Fibroblast of skin of left biceps (primary cell): ENCODE data around the gene CHST7.

Source experiments
- DNase-seq, 2 experiments: peaks; one replicate each; pipeline ENCODE4 v3.0.0-alpha.2; 2013; ENCODE audit warnings: low read depth in 2 of 2

CHST7 gene

DNA sequence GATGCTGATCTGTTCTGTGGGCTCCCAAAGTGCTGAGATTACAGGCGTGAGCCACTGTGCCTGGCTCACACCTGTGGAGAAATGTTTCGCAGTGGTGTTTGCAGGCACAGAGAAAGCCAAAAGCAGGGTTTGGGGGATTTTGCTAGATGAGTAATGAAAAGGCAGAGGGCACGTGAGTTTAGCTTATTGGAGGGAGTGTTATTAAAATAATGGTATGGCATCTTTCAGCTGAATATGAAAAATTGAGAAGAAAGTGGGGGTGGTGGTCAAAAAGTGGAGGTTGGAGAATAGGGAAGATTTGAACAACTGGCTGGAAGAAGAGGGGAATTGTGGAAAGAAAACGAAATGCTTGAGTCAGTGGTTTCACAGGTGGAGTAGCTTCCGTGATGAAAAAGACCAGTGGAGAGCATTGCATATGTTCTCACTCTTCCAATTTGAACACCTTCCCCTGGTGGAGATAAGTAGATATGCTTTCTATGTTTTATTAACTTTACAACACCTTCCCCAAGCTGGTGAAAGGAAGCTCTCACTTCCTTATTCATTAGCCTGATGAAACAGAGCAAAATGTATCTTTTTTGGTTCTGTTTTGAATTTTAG, 1.1 kb upstream of the CHST7 start:
- DNase-seq = no peak

DNA sequence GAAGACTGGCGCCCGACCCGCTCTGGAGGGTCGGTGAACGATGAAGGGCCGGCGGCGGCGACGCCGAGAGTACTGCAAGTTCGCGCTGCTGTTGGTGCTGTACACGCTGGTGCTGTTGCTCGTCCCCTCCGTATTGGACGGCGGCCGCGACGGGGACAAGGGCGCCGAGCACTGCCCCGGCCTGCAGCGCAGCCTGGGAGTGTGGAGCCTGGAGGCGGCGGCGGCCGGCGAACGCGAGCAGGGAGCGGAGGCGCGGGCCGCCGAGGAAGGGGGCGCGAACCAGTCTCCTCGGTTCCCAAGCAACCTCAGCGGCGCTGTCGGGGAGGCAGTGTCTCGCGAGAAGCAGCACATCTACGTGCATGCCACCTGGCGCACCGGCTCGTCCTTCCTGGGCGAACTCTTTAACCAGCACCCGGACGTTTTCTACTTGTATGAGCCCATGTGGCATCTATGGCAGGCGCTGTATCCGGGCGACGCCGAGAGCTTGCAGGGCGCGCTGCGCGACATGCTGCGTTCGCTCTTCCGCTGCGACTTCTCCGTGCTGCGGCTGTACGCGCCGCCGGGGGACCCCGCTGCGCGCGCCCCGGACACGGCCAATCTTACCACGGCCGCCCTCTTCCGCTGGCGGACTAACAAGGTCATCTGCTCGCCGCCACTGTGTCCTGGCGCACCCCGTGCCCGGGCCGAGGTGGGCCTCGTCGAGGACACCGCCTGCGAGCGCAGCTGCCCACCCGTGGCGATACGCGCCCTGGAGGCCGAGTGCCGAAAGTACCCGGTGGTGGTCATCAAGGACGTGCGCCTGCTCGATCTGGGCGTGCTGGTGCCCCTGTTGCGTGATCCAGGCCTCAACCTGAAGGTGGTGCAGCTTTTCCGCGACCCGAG, 568 bp downstream of the CHST7 start:
- DNase-seq = no peak

DNA sequence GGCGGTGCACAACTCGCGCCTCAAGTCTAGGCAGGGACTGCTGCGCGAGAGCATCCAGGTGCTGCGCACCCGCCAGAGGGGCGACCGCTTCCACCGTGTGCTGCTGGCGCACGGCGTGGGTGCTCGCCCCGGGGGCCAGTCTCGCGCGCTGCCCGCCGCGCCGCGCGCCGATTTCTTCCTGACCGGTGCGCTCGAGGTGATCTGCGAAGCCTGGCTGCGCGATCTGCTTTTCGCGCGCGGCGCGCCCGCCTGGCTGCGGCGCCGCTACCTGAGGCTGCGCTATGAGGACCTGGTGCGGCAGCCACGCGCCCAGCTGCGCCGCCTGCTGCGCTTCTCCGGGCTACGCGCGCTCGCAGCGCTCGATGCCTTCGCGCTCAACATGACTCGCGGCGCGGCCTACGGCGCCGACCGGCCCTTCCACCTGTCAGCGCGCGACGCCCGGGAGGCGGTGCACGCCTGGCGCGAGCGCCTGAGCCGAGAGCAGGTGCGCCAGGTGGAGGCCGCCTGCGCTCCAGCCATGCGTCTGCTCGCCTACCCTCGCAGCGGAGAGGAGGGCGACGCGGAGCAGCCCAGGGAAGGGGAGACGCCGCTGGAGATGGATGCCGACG, 1.3 kb downstream of the CHST7 start:
- no peak for DNase-seq

DNA sequence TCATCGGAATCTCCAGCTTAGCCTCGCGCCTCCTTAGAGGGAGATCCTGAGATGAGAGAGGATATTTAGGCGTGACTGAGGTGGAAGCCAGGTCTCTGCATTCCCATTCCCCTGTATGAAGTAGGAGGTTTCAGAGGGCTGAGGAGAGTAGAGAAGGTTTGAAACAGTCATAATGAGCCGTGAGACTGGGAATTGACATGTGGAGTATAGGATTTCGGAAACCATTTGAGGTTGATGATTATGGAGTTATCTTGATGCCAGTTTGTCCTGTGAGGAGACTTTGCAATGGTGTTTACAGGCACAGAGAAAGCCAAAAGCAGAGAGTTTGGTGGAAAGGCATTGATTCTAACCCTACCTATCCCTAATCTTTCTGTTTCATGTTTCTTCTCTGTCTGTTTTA, 2.0 kb downstream of the CHST7 start:
- no peak for DNase-seq

DNA sequence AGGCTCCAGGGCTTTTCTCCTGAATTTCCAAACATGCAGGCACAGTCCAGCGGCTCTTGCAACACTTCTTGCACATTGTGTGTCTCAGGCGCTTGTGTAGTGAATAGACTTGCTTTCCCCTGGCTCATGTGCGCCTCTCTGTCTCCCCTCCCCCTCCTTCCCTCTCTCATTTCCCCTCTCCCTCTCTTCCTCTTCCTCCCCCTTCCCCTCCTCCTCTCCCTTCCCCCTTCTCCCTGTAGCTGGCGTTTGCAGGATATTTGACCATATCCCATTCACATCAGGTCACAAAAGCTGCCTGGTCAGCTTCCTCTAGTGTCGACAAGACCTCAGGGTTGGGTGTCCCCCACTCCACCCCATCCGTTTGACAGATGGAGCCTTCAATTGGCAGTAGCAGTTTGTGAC, 2.4 kb downstream of the CHST7 start:
- DNase-seq = no peak

DNA sequence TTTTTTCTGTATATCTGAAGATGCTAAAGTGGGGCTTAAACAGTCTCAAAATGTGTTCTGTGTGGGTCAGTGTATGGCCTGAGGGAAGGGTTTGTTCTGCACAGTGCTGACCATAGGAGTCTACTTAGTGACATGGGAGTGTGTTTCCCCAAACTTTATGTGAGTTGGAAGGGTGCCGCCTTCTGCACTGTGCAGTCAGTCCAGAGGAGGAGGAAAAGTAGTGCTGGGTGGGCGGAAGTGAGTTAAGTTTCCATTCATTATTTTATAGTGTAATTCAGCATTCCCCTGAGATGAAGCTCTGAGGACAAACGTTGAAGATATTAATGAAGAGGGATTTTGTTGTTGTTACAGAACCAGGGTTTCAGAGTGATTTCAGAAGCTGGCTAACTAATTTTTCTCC, 2.9 kb downstream of the CHST7 start:
- no peak for DNase-seq

DNA sequence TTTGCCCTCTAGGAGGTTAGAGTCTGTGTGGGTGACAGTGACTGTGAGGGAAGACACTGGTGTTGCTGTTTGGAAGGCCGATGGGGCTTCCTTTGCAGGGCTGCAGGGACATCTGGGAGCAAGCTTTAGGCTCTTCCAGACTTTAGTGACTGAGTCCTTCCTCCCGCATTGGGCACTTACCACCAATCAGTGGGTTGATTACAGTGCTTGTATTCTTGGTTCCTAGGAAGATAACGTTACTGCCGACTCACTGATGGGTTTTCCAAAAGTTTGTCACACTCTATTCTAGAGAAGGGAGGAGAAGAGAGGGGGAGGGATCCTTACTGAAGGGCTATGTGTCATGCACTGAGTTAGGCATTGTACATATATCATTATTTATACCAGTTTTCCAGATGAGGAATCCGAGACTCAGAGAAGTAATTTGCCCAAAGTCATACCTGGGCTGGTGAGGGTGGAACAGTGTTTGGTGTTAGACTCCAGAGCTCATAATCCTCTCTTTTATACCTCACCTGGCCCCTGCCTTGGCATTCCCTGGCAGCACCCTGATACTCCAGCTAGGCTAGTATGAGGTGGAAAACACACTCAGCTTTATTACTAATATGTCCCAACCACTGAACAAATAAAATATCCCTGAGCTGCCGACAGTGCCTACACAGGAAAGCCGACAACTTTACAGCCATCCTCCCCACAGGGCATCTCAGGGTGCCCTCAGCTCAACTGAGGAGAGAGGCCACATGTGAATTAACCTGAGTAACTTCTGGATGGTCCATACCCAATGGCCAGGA, 3.8 kb downstream of the CHST7 start:
- DNase-seq = no peak

DNA sequence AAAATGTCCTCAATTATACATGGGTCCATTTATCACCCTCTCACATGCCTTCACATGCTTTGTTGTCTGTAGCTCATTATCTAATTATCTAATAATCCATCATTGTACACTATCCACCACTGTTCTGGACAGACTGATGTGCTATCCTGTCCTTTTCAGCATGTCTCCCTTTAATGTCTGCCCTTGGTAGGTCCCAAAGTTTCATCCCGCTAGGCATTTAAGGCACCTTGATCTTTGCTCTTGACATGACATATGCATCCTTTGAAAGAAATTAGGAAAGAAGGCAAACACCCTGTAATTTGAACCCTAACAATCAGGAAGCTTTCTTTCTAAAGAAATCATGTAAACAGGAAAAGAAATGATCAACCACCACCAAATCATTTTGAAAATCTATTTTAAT, 5.7 kb downstream of the CHST7 start:
- no peak for DNase-seq

DNA sequence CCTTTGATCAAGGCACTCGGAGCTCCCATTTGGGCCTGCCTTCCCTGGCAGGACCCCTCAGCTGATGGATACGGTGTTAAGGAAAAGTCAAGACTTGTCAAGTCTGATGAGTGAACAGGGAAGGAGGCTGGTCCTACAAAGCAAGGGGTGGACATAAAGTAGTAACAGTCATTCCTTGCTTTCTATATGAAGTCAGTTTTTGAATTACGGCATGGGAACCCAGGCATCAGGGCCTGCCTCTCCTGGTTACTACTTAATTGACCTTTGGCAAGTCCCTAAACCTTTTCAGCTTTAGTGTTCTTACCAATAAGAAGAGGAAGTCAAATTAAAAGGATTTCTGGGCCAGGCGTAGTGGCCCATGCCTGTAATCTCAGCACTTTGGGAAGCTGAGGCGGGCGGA, 7.0 kb downstream of the CHST7 start:
- DNase-seq = no peak

DNA sequence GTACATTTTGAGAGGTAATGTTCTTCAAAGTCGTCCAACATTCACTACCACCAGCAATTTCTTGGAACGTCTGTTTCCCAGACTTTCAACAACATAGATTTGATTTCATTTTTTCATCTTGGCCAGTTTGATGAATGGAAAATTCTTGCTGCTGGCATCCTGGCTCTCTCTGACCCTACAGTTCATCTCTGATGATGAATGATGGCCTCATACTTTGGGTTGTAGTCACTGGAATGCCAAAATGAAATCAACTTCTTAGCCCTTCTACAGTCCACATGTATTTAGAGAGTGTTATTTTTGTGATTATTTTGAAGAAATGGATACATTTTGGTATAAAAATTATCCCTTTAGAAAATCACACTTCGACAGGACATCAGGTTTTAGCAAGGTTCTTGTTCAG, 8.8 kb downstream of the CHST7 start:
- DNase-seq = no peak

DNA sequence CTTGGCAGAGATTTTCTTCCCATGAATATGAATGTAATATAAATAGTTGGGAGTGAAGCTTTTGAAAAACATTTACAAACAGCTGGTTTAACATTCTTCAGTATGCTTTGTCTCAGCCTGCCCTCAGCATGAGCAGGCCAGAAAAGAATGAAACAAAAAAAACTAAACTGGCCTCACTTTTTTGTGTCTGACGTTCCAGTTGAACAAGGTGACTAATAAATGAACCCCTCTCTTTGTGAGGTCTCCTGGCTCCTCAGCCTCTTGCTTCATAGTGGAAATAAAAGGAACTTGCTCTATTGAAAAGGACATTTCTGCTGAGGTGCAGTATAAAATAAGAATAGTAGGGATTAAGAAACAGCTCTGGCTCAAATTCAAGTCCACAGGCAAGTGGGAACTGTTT, 9.4 kb downstream of the CHST7 start:
- DNase-seq = peak; percentile 70 to 78

DNA sequence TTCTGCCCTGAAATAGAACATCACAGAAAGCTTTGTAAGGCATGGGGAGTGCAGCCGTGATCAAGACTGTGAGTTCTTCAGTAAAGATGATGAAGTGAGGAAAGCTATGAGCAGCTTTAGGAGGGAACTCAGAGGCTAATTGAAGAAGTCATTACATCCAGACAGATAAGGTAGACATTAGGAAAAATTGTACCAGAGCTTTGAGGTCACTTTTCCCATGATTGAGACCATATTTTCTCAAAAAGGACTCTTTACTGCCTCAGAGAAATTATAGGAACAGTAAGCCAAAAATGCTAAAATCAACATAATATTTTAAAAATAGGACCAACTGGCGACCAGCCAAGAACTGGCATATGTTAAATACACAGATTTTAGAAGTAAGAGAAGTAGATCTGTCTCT, 11.2 kb downstream of the CHST7 start:
- no peak for DNase-seq

DNA sequence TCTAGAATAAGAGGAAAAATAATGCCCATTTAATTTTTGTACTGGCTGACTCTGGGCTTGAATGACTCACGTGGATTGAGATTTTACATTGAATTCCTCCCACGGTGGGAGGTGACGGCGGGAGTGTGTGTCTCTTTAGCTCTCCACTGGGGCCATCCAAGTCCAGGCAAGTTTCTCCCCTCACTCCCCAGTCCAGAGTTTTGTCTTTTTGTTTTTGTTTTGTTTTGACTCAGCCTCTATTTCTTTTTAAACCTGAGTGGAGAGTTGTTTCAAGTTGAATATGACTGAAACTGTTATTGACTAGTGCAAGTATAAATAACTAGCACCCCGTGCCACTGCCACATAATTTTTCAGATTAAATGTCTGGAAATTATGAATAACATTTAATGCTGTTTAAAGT, 13.6 kb downstream of the CHST7 start:
- no peak for DNase-seq

DNA sequence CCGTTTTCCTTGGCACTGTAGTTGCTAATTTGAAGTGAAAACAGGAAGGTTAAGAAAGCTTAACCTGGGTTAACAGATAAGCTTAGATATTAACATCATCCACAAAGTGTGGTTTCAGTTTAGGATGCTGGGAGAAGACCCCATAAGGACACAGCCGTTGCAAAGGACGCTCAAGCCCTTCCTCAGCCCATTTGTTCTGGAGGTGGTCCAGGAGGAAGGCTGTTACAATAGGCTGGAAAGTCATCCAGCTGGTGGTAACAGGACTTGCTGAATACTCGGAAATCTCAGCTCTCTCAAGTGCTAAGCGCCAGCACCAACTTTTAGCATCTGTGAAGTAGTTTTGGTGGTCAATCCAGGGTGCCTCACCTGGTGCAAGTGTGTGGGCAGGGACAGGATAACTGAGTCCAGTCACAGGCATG, 14.2 kb downstream of the CHST7 start:
- DNase-seq = no peak

DNA sequence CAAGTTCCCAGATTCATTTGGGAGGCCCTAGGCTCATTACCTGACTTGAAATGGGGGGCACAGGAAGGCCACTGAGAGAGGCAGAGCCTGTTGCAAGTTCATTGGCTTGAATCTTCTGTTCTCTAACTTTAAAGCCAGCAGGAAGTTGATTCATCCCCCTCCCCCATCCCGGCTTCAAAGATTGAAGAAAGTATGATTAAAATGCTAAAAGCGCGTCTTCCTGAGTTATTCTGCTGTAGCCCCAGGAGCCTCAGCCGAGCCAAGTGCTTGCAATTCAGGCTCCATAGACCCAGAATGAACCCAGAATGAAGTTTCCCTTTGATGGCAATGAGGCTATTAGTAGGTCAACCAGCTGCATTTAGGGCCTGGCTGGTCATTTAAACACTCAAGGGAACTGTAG, 14.7 kb downstream of the CHST7 start:
- peak in 1 of 2 experiments; percentile 46 for DNase-seq

DNA sequence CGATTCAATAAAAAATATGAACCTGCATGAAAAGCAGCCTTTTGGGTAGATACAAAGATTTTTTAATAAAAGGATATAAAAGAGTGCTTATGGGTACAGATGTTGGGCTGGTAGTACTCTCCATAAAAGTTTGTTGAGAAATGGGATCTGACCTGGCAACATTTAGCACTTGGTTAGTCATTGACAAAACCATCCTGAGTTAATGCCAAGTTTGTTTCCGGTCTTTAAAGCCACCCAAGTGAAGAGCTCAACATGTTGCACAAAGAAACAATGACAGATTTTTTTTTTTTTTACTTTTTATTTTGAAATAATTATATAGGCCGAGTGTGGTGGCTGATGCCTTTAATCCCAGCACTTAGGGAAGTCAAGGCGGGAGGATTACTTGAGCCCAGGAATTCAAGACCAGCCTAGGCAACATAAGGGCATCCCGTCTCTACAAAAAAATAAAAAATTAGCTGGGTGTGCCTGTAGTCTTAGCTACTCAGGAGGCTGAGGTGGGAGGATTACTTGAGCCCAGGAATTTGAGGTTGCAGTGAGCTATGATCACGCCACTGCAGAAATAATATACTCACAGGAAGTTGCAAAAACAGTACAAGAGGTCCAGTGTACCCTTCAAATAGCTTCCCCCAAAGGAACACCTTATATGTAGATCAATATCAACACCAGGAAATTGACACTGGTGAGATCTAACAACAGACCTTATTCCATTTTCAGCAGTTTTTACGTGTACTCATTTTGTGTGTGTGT, 16.6 kb downstream of the CHST7 start:
- no peak for DNase-seq

DNA sequence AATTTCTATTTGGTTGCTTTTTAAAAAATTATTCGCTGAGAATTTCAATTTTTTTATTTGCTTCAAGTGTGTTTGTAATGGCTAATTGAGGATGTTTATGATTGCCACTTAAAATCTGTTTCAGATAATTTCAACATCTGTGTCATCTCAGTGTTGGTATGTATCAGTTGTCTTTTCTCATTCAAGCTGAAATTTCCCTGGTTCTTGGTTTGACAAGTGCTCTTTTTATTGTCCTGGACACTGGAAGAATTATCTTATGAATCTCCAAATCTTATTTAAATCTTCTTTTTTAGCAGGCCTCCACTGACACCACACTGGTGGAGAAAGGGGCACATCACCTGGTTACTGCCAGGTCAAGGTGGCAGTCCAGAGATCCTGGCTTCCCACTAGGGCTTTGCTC, 21.5 kb downstream of the CHST7 start:
- no peak for DNase-seq

DNA sequence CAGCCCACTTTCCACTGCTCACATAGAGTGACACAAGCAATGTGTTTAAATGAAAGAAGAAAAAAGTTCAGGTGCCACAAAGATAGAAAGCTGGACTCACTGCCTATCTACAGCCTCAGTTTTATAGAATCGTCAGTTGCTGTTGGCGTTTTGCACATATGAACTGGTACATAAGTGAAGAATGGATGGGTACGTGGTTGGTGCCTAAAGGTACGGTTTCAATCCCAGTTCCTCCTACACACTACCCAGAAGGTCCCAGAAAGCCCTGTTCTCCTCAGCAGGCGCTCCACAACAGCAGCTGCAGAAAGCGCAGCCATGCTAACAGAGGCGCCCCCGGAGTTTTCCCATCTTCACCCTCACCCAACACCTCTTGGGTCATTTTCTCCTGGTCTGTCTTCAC, 23.6 kb downstream of the CHST7 start:
- DNase-seq = no peak

DNA sequence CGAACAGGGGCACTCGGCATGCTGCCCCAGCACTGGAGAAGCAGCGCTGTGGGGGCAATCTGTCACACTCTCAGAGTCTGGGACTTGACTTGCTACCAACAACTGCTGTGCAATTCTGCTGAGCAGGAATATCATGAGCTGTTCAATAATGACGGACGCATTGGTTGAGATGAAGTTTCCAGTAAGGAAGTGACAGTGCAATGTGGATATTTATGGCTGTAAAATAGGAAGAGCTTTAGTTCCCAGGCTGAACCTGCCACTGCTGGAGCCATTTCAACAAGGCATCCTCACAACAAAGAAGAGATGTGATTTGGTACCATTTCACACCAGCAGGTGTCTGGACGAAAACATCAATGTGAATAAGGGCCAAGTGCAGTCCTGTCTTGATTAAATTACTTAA, 24.2 kb downstream of the CHST7 start:
- DNase-seq = no peak

DNA sequence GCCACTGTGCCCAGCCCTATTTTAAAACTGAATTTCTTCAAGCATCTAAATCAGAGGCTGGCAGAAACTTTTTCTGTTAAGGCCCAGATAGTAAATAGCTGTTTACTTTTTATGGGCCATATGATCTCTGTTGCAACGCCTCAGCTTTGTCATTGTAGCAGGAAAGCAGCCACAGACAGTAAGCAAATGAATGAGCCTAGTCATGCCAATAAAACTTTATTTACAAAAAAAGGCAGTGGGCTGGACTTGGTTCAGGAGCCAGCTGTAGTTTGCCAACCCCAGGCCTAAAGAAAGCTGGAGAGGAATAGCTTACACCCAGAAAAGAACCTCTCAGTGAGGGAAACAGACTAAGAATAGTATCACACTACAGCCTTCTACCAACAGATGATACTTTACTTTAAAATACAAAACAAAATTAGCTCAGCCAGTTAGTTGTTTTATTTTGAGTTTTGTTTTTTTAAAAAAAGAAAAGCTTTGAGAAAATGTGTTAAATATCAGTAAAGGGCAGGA, 25.5 kb downstream of the CHST7 start:
- no peak for DNase-seq

DNA sequence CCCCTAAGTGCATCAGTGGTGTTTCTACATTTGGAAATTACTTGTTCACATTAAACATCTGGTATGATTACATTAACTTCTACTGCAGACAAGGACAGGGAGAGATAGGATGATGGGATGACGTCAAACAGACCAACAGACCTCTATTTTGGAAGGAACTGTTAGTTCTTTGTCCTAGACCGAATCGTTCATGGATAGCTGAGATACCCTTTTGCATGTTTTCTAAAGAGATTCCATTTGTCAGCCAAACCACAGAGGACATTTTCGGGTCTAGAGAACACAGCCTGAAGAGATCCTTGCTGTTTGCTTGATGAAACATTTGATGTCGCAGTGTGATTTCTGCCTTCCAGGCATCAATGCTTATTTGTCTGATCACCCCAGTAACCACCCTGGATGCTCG, 27.7 kb downstream of the CHST7 start:
- no peak for DNase-seq
